SKM-1 (cell line): ENCODE data around the gene LARP4B.
"Not testable (repeated sequence)": the region's sequence is repeated elsewhere in the genome, so short reads cannot be mapped to it uniquely, and the experiment has no call there.

Source experiments
- DNase-seq: peaks from one replicate; lab custom pipeline; 2025; ENCODE audit not compliant: unreplicated experiment; lab: John Stamatoyannopoulos, UW

Gene LARP4B

GRCh38 chr10:773562-774161 is 157.8 kb downstream of the LARP4B start:
- no peak for DNase-seq

GRCh38 chr10:772227-772637 is 159.3 kb downstream of the LARP4B start:
- DNase-seq = no peak

- no peak for DNase-seq
These were observed 159.9 kb downstream of the LARP4B start for GRCh38 chr10:771647-772046.

GRCh38 chr10:770975-771374 is 160.5 kb downstream of the LARP4B start:
- no peak for DNase-seq

DNA sequence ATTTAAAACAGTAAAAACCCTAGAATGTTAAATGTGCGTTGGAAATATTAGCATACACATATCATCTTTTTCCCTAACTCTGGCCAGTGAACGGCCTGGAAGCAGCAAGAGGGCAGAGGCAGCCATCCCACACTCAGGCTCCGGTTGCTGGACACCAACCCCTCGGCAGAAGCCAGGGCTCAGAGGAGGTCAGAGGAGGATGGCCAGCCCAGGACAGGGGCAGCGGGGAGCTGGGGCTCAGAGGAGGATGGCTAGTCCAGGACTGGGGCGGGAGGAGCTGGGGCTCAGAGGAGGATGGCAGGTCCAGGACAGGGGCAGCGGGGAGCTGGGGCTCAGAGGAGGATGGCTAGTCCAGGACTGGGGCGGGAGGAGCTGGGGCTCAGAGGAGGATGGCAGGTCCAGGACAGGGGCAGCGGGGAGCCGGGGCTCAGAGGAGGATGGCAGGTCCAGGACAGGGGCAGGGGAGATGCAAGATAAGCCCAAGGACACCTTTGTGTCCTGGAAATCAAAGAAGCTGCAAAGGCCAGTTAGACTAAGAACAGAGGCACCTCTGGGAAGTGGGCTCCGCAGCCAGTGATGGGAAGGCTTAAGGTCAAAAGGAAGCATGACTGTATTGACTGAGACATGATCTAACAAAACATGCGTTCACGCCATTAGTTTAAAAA is 161.3 kb downstream of the LARP4B start:
- DNase-seq = not testable (repeated sequence)

GRCh38 chr10:767794-768193 is 163.7 kb downstream of the LARP4B start:
- no peak for DNase-seq

GRCh38 chr10:767211-767610 is 164.3 kb downstream of the LARP4B start:
- DNase-seq = no peak

GRCh38 chr10:761376-761775 is 170.1 kb downstream of the LARP4B start:
- DNase-seq = no peak

DNA sequence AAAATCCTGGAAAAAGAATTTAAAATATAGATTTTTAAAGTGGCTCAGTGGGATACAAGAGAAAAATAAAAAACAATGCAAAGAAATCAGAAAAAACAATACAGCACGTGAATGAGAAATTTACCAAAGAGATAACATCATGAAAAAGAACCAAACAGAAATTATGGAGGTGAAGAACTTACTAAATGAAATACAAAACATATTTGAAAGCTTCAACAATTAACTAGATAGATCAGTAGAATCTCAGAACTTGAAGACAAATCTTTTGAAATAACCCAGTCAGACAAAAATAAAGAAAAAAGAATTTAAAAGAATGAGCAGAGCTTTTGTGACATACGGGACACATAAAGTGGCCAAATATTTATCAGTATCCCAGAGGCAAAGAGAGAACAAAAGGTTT is 170.9 kb downstream of the LARP4B start:
- DNase-seq = no peak

DNA sequence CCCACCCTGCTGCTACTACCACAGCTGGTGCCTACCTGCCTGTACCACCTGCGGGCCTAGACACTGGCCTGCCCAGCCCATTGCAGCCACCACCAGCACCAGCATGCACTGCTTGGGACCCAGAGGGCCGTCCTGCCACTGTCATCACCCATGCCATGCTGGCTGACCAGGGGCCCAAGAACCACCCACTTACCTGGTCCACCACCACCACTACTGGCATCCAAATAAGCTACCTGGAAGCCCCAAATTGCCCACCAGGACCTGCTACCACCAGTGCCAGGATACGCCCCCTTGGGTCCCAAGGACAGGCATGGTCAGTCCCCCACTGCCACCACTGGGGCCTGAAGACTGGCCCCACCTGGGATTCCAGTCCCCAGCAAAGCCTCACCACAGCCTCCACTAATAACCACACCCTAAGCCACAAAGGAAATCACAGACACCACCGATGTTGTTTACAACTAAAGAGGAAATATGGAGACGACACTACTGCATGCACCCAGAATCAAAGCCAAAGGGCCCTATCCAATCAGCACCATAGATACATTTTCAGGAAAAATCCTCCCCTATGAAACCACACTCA is 171.5 kb downstream of the LARP4B start:
- DNase-seq = no peak
